Measurements from ENCODE around the gene TSC22D2. TPM values are rescaled to one million over a fixed set of nuclear protein-coding genes. Genes with fewer than 3 reads are reported as not detected.

TSC22D2 gene
- total RNA-seq, 1 experiment from 2014 or later, result 20.0 TPM

GRCh38 chr3:150480877-150481276 is 72.8 kb downstream of the TSC22D2 start:
- ATAC-seq, result no peak
- no peak overlapping the region for H2AFZ ChIP-seq (ENCODE audit: low read depth, low read length, poor library complexity, severe bottlenecking)
- POLR2A ChIA-PET, result no interaction called here
- BruUV-seq (replicated peaks), result no TSS peak
- RAD21 ChIA-PET (ENCODE audit: low non-redundant PET in 1 of 2, low total read pairs in 2 of 2, uncharacterized antibody in 2 of 2, unreplicated experiment in 2 of 2), result no interaction called here
- H3K9ac ChIP-seq (ENCODE audit: low read length), result no peak overlapping the region
- no peaks in the 10 kb centered on the region for H4K20me1 ChIP-seq (ENCODE audit: insufficient read depth)
- intact Hi-C loops (cut with micrococcal nuclease), result no loop called here
- CTCF ChIA-PET, result interaction anchor here (2.3 kb wide), 1 partner anchor 15 kb away, joined by 6 read pairs; no protein-coding TSS in a partner anchor
- no peaks in the 10 kb centered on the region for H3K36me3 ChIP-seq (ENCODE audit: control insufficient read depth in 1 of 2, insufficient read depth in 2 of 2, low read length in 2 of 2)
- H3K4me1 ChIP-seq (ENCODE audit: control insufficient read depth in 1 of 2, insufficient read depth in 2 of 2, low read length in 2 of 2), result no peaks in the 10 kb centered on the region
- no peak overlapping the region for H3K4me3 ChIP-seq (replicated peaks in 1 of 2; ENCODE audit: low read depth in 1 of 2, low read length in 2 of 2)
- H3K27me3 ChIP-seq (ENCODE audit: insufficient read depth, low read length), result no peaks in the 10 kb centered on the region
- no peak for DNase-seq (ENCODE audit: low read depth, low spot score)
- TF ChIP-seq SP1 (IDR thresholded peaks at IDR 0.05; ENCODE audit: low read depth) (no peak), EZH2 (IDR thresholded peaks at IDR 0.05) (no peak), SRF (IDR thresholded peaks at IDR 0.05; ENCODE audit: low read depth) (no peak), CBX3 (IDR thresholded peaks at IDR 0.05; ENCODE audit: low read depth) (no peak), ELF1 (IDR thresholded peaks at IDR 0.05; ENCODE audit: borderline replicate concordance, low read depth) (no peak), JUND (IDR thresholded peaks at IDR 0.05) (no peak), POLR2AphosphoS5 (IDR thresholded peaks at IDR 0.05; ENCODE audit: low read depth, low read length) (no peak), MAX (IDR thresholded peaks at IDR 0.05) (no peak), FOSL1 (IDR thresholded peaks at IDR 0.05; ENCODE audit: low read depth) (no peak), ZNF274 (IDR thresholded peaks at IDR 0.05; ENCODE audit: low read depth, low read length) (no peak), CTCF (IDR thresholded peaks at IDR 0.05 in 2 of 3, conservative IDR thresholded peaks at IDR 0.05 in 1 of 3; ENCODE audit: borderline replicate concordance in 1 of 3, insufficient read depth in 1 of 3, low read depth in 2 of 3, low read length in 2 of 3) (no peak), CEBPB (IDR thresholded peaks at IDR 0.05; ENCODE audit: low read depth) (no peak), SIN3A (IDR thresholded peaks at IDR 0.05; ENCODE audit: low read depth) (no peak), TCF7L2 (IDR thresholded peaks at IDR 0.05; ENCODE audit: borderline replicate concordance, extremely low read depth, insufficient read depth, insufficient read length) (no peak)
- H3K4me2 ChIP-seq (ENCODE audit: low read length), result no peak overlapping the region
- no peaks in the 10 kb centered on the region for H3K9me3 ChIP-seq (ENCODE audit: control insufficient read depth in 1 of 2, insufficient read depth in 1 of 2, low read depth in 1 of 2, low read length in 2 of 2)
- H3K9me2 ChIP-seq (ENCODE audit: insufficient read depth), result no peaks in the 10 kb centered on the region
- H3K79me2 ChIP-seq (ENCODE audit: insufficient read depth, low read length), result no peaks in the 10 kb centered on the region
- no peak overlapping the region for H3K27ac ChIP-seq (ENCODE audit: low read depth, low read length)

Data from HCT116 (cell line).